CD14-positive monocyte (primary cell): Measurements from ENCODE around the gene SNX2. TPM values are rescaled to one million over a fixed set of nuclear protein-coding genes. Genes with fewer than 3 reads are reported as not detected.

Source experiments
- DNase-seq, 3 donors: peaks; one replicate each; pipeline ENCODE4 v3.0.0-alpha.2; 2011 to 2022
- H2AFZ ChIP-seq: 2 replicates; pipeline ENCODE4 v1.6.0; 2012; ENCODE audit warnings: mild to moderate bottlenecking, low read depth, low read length, inconsistent platforms; ENCODE audit not compliant: insufficient read depth, poor library complexity, severe bottlenecking
- H3K27ac ChIP-seq, 2 donors: 1 replicate in 1 of 2; 2 replicates in 1 of 2; pipeline ENCODE4 v1.5.1; 2012 to 2013; ENCODE audit warnings: low read length in 2 of 2, control low read depth in 1 of 2, inconsistent platforms in 1 of 2, low read depth in 1 of 2, mild to moderate bottlenecking in 1 of 2
- H3K27me3 ChIP-seq, 2 donors: one replicate each; pipeline versions ENCODE4 v1.6.0 to v1.6.1; 2011 to 2013; ENCODE audit warnings: low read length in 2 of 2; ENCODE audit not compliant: control insufficient read depth in 2 of 2, insufficient read depth in 2 of 2
- H3K36me3 ChIP-seq, 2 donors: replicated peaks in 1 of 2; 1 replicate in 1 of 2; 2 replicates in 1 of 2; pipeline versions ENCODE4 v1.5.1 to v1.6.1; 2012 to 2013; ENCODE audit warnings: low read length in 2 of 2, control low read depth in 1 of 2, inconsistent platforms in 1 of 2, mild to moderate bottlenecking in 1 of 2; ENCODE audit not compliant: insufficient read depth in 2 of 2, control insufficient read depth in 1 of 2
- H3K4me1 ChIP-seq, 2 donors: 1 replicate in 1 of 2; 2 replicates in 1 of 2; pipeline versions ENCODE4 v1.5.1 to v1.6.1; 2012 to 2013; ENCODE audit warnings: low read length in 2 of 2, control low read depth in 1 of 2, inconsistent platforms in 1 of 2, mild to moderate bottlenecking in 1 of 2, moderate library complexity in 1 of 2; ENCODE audit not compliant: insufficient read depth in 2 of 2, control insufficient read depth in 1 of 2
- H3K4me2 ChIP-seq: replicated peaks from 2 replicates; pipeline ENCODE3; 2012; ENCODE audit warnings: low read length, moderate library complexity, mild to moderate bottlenecking; ENCODE audit not compliant: poor library complexity, severe bottlenecking; ENCODE audit errors: extremely low read depth
- H3K4me3 ChIP-seq, 3 experiments: fragments of 200-600 bp in 1 of 3; sonication (generic) in 1 of 3; replicated peaks in 1 of 3; 1 replicate in 2 of 3; 2 replicates in 1 of 3; pipeline ENCODE4 v1.5.1; 2011 to 2013; ENCODE audit warnings: low read length in 3 of 3, mild to moderate bottlenecking in 3 of 3, control low read depth in 2 of 3, low read depth in 2 of 3, inconsistent platforms in 1 of 3, moderate library complexity in 1 of 3
- H3K79me2 ChIP-seq: 2 replicates; pipeline ENCODE4 v1.6.0; 2012; ENCODE audit warnings: mild to moderate bottlenecking, control low read depth, inconsistent platforms, low read length, moderate library complexity; ENCODE audit not compliant: insufficient read depth
- H3K9ac ChIP-seq: 2 replicates; pipeline ENCODE4 v1.6.0; 2017; ENCODE audit warnings: low read length, mild to moderate bottlenecking; ENCODE audit not compliant: insufficient read depth, poor library complexity, severe bottlenecking
- H3K9me3 ChIP-seq, 2 donors: replicated peaks in 1 of 2; 1 replicate in 1 of 2; 2 replicates in 1 of 2; pipeline versions ENCODE4 v1.5.1 to v1.6.1; 2012 to 2013; ENCODE audit warnings: low read length in 2 of 2, control low read depth in 1 of 2; ENCODE audit not compliant: control insufficient read depth in 1 of 2, insufficient read depth in 1 of 2
- H4K20me1 ChIP-seq: 2 replicates; pipeline ENCODE4 v1.6.0; 2012; ENCODE audit warnings: mild to moderate bottlenecking, low read length, control low read depth, moderate library complexity; ENCODE audit not compliant: insufficient read depth
- H3K27ac Mint-ChIP-seq, 7 donors: one replicate each; pipeline ENCODE4 v1.8.0; 2020; ENCODE audit warnings: mild to moderate bottlenecking in 7 of 7, mixed read lengths in 7 of 7, moderate library complexity in 6 of 7, inconsistent platforms in 2 of 7
- H3K27me3 Mint-ChIP-seq, 3 donors: one replicate each; pipeline ENCODE4 v1.8.0; 2021 to 2022; ENCODE audit warnings: low read depth in 3 of 3, mild to moderate bottlenecking in 3 of 3, mixed read lengths in 3 of 3, moderate library complexity in 3 of 3, inconsistent platforms in 1 of 3
- H3K36me3 Mint-ChIP-seq, 2 donors: one replicate each; pipeline ENCODE4 v1.8.0; 2020; ENCODE audit warnings: mixed read lengths in 2 of 2, inconsistent platforms in 1 of 2, mild to moderate bottlenecking in 1 of 2
- H3K4me1 Mint-ChIP-seq: one replicate; pipeline ENCODE4 v1.8.0; 2020; ENCODE audit warnings: mild to moderate bottlenecking, mixed read lengths
- H3K4me3 Mint-ChIP-seq, 2 donors: one replicate each; pipeline ENCODE4 v1.8.0; 2020; ENCODE audit warnings: mild to moderate bottlenecking in 2 of 2, mixed read lengths in 2 of 2, moderate library complexity in 1 of 2
- H3K9me3 Mint-ChIP-seq, 7 donors: one replicate each; pipeline ENCODE4 v1.8.0; 2020 to 2022; ENCODE audit warnings: mixed read lengths in 7 of 7, mild to moderate bottlenecking in 6 of 7, moderate library complexity in 6 of 7, inconsistent platforms in 2 of 7
- WGBS: methylation state at CpG from one replicate; pipeline ENCODE4 v1.1.5; 2013; ENCODE audit warnings: missing lambda C conversion rate; ENCODE audit not compliant: insufficient coverage; 5-methylcytosine and 5-hydroxymethylcytosine counted together
- intact Hi-C, 2 donors: fragments of 100-400 bp; cut with micrococcal nuclease; formaldehyde crosslinking; loops; one replicate each; pipeline versions ENCODE4 v1.15.0 to v1.15.1; 2023
- polyA plus RNA-seq, 3 donors: library from polyadenylated mRNA; depleted of rRNA in 1 of 3; unstranded in 2 of 3; stranded (reverse) in 1 of 3; fragments of 300-500 nt in 2 of 3; fragments of >200 nt in 1 of 3; fragmentation: Illumina TruSeq in 2 of 3; gene quantifications; 1 replicate in 2 of 3; 2 replicates in 1 of 3; pipeline ENCODE4 v1.2.3, GENCODE V29; 2012 to 2021
- TF ChIP-seq, protein P1 (sequence below): fragments of 200-600 bp; IDR thresholded peaks from one replicate; pipeline ENCODE4 v1.8.0; 2022; ENCODE audit warnings: antibody characterized with exemption, mild to moderate bottlenecking

Gene SNX2
- polyA plus RNA-seq, 3 donors, result 84.6 to 264 (median 263) TPM

DNA sequence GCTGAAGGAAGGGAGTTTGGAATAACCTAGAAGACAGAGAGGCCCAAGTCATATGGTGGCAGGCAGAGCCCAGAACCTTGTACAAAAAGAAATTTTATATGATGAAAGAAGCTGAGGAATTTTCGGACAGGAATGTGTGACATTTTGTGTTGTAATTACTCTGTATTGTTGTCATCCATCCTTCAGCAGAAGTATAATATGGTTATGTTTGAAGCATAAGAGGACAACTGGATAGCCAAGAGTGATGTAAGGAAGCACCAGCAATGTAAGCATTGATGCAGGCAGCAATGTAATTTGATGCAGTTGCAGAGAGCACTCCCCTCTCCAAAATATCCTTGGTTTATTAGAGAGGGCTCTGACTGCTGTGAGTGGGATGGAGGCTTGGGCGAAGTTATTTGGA lies 19.1 kb upstream of the SNX2 start:
- Histone ChIP-seq H3K27me3 (no peaks in the 10 kb centered on the region), H3K79me2 (no peaks in the 10 kb centered on the region), H4K20me1 (no peaks in the 10 kb centered on the region), H3K9ac (no peak overlapping the region), H3K4me1 (peaks cover 23 to 25% of the 10 kb centered on the region in 2 donors), H3K27ac (peak overlapping the region in 1 of 2 donors; percentile 83), H3K9me3 (no peaks in the 10 kb centered on the region), H2AFZ (peak overlapping the region; percentile 15), H3K36me3 (no peaks in the 10 kb centered on the region), H3K4me3 (peak overlapping the region in 1 of 3 experiments; percentile 45), H3K4me2 (peak overlapping the region; percentile 55)
- Mint-ChIP-seq H3K27me3 (peaks cover 1 to 6% (median 2%) of the 10 kb centered on the region in 3 donors), H3K4me3 (peak overlapping the region in 1 of 2 donors; percentile 60), H3K9me3 (no peaks in the 10 kb centered on the region), H3K4me1 (peaks cover 24% of the 10 kb centered on the region), H3K27ac (peak overlapping the region; percentile 76 to 93 (median 88)), H3K36me3 (no peaks in the 10 kb centered on the region)
- no peak for DNase-seq
- TF ChIP-seq, protein P1, sequence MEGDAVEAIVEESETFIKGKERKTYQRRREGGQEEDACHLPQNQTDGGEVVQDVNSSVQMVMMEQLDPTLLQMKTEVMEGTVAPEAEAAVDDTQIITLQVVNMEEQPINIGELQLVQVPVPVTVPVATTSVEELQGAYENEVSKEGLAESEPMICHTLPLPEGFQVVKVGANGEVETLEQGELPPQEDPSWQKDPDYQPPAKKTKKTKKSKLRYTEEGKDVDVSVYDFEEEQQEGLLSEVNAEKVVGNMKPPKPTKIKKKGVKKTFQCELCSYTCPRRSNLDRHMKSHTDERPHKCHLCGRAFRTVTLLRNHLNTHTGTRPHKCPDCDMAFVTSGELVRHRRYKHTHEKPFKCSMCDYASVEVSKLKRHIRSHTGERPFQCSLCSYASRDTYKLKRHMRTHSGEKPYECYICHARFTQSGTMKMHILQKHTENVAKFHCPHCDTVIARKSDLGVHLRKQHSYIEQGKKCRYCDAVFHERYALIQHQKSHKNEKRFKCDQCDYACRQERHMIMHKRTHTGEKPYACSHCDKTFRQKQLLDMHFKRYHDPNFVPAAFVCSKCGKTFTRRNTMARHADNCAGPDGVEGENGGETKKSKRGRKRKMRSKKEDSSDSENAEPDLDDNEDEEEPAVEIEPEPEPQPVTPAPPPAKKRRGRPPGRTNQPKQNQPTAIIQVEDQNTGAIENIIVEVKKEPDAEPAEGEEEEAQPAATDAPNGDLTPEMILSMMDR, result no peak
- intact Hi-C loops, result no loop called here
- 100% methylated on average over 1 of the region's 2 CpGs for WGBS

DNA sequence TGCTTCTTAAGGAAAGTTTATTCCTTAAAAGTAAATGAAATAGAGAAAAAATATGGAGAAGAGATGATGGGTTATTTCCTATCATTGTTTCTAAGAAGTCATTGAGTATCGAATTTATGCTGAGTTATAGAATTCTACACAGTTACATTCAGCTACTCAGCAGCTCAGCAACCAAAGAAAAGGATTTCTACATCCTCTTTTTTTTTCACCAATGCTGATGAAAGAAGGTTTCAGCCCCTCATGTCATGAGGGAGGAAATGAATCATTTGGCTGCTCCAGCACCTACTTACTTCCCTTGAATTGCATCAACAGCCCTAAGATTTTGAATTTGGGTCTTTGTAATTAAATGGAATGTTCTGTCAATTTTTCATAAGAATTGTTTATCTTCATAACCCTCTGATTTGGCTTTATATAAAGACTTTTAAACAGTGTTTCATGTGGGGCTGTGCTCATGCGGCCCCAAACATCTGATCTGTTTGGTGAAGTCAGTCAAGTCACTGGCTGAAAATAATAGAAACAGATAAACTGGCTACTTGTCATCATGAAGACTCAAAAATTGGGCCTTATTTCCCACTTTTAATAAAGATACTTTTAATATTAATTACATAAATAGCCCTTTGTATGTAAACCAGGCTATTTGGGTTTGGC lies 18.5 kb upstream of the SNX2 start:
- DNase-seq, result peak; percentile 81 to 94 (median 91)
- H3K27ac Mint-ChIP-seq, result peak overlapping the region; percentile 76 to 93 (median 88)
- peaks cover 24% of the 10 kb centered on the region for H3K4me1 Mint-ChIP-seq
- peaks cover 23 to 25% of the 10 kb centered on the region in 2 donors for H3K4me1 ChIP-seq
- H3K79me2 ChIP-seq, result no peaks in the 10 kb centered on the region
- H3K4me3 ChIP-seq, result peak overlapping the region in 1 of 3 experiments; percentile 45
- H4K20me1 ChIP-seq, result no peaks in the 10 kb centered on the region
- TF ChIP-seq, protein P1, result no peak
- H2AFZ ChIP-seq, result no peak overlapping the region
- no peaks in the 10 kb centered on the region for H3K36me3 ChIP-seq
- no peaks in the 10 kb centered on the region for H3K36me3 Mint-ChIP-seq
- H3K4me3 Mint-ChIP-seq, result peak overlapping the region in 1 of 2 donors; percentile 60
- H3K9ac ChIP-seq, result no peak overlapping the region
- H3K4me2 ChIP-seq, result peak overlapping the region; percentile 55
- no peaks in the 10 kb centered on the region for H3K9me3 ChIP-seq
- H3K9me3 Mint-ChIP-seq, result no peaks in the 10 kb centered on the region
- no peaks in the 10 kb centered on the region for H3K27me3 ChIP-seq
- intact Hi-C loops, result no loop called here
- H3K27ac ChIP-seq, result peak overlapping the region; percentile 21 to 83
- peaks cover 1 to 2% (median 2%) of the 10 kb centered on the region in 3 donors for H3K27me3 Mint-ChIP-seq
- WGBS, result no CpG with 5 or more reads among the region's 2 CpGs
